ENCODE results near the gene SMIM1. TPM values are rescaled to one million over a fixed set of nuclear protein-coding genes. Genes with fewer than 3 reads are reported as not detected.

Gene SMIM1
- total and polyA plus RNA-seq, 9 of the 15 experiments (the other 6 are each of a cell fraction or from before 2014, with no cell fraction given) = 2.3 to 125 (median 24.3) TPM

- TF ChIP-seq LEF1 (IDR thresholded peaks at IDR 0.05) = peak; percentile 52; the same call in 1 of the 2 replicates
- TF ChIP-seq ZNF316 (IDR thresholded peaks at IDR 0.05) = peak; percentile 63
- TF ChIP-seq TFE3 (CRISPR knock-in tag; IDR thresholded peaks at IDR 0.05) = peak; percentile 73
These were observed 24.1 kb upstream of the SMIM1 start (continued) for GRCh38 chr1:3748316-3748900.

GRCh38 chr1:3749512-3749911 lies 23.0 kb upstream of the SMIM1 start:
- DNase-seq (ENCODE audit: extremely low read depth in 1 of 4, low spot score in 3 of 4) = no peak
- no peak for FAIRE-seq
- Histone ChIP-seq H2AFZ (ENCODE audit: low read depth, low read length) (0 out of 2 replicates have a peak overlapping the region, but pooled peaks have one; percentile 13), H3K4me2 (ENCODE audit: insufficient read depth, low read length) (no peak overlapping the region), H3K9me3 (replicated peaks; ENCODE audit: control insufficient read depth, insufficient read depth, low read depth, low read length) (no peaks in the 10 kb centered on the region), H3K79me2 (ENCODE audit: control insufficient read depth, insufficient read depth, low read length) (peaks cover 28% of the 10 kb centered on the region), H4K20me1 (replicated peaks; ENCODE audit: control insufficient read depth, insufficient read depth, low read length) (peaks cover 12% of the 10 kb centered on the region; the same call in 1 of the 2 replicates), H3K9me1 (ENCODE audit: control insufficient read depth, insufficient read depth, low read length) (peaks cover 8% of the 10 kb centered on the region), H3K27me3 (ENCODE audit: control insufficient read depth in 2 of 2, insufficient read depth in 2 of 2, low read length in 2 of 2) (no peaks in the 10 kb centered on the region; a peak in 1 of 5 replicates), H3K4me1 (replicated peaks in 1 of 2; ENCODE audit: control insufficient read depth in 2 of 2, insufficient read depth in 2 of 2, low read length in 2 of 2) (peaks cover 34 to 47% of the 10 kb centered on the region in 2 experiments), H3K27ac (ENCODE audit: extremely low read depth, low read depth, low read length) (no peak overlapping the region), H3K9ac (ENCODE audit: insufficient read depth in 1 of 2, low read depth in 2 of 2, low read length in 2 of 2) (no peak overlapping the region), H3K4me3 (no peak overlapping the region), H3K36me3 (ENCODE audit: control insufficient read depth, insufficient read depth, low read length) (peaks cover 12% of the 10 kb centered on the region; the same call in 2 of the 3 replicates)
- CTCF ChIA-PET (ENCODE audit: low intra/inter-chr PET ratio) = no interaction called here
- TF ChIP-seq, protein P1, sequence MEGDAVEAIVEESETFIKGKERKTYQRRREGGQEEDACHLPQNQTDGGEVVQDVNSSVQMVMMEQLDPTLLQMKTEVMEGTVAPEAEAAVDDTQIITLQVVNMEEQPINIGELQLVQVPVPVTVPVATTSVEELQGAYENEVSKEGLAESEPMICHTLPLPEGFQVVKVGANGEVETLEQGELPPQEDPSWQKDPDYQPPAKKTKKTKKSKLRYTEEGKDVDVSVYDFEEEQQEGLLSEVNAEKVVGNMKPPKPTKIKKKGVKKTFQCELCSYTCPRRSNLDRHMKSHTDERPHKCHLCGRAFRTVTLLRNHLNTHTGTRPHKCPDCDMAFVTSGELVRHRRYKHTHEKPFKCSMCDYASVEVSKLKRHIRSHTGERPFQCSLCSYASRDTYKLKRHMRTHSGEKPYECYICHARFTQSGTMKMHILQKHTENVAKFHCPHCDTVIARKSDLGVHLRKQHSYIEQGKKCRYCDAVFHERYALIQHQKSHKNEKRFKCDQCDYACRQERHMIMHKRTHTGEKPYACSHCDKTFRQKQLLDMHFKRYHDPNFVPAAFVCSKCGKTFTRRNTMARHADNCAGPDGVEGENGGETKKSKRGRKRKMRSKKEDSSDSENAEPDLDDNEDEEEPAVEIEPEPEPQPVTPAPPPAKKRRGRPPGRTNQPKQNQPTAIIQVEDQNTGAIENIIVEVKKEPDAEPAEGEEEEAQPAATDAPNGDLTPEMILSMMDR (IDR thresholded peaks at IDR 0.05 in 2 of 3, conservative IDR thresholded peaks at IDR 0.05 in 1 of 3; ENCODE audit: insufficient read depth in 2 of 3, low read depth in 1 of 3, low read length in 3 of 3) = no peak
- TF ChIP-seq NR4A1 (CRISPR knock-in tag; IDR thresholded peaks at IDR 0.05) = no peak
- TF ChIP-seq NR4A1 (tag; IDR thresholded peaks at IDR 0.05) = no peak
- no peak for TF ChIP-seq GTF2B (IDR thresholded peaks at IDR 0.05; ENCODE audit: extremely low read depth, insufficient read length)
- no peak for TF ChIP-seq ETV6 (IDR thresholded peaks at IDR 0.05; ENCODE audit: borderline replicate concordance in 1 of 2, low read depth in 2 of 2, low read length in 1 of 2)
- TF ChIP-seq ETV6 (CRISPR knock-in tag; IDR thresholded peaks at IDR 0.05; ENCODE audit: borderline replicate concordance) = no peak
- no peak for TF ChIP-seq EP300 (IDR thresholded peaks at IDR 0.05; ENCODE audit: low read length)
- TF ChIP-seq ASH1L (IDR thresholded peaks at IDR 0.05; ENCODE audit: borderline replicate concordance, low read depth, partially characterized antibody) = no peak
- TF ChIP-seq ZFP30 (CRISPR knock-in tag; IDR thresholded peaks at IDR 0.05; ENCODE audit: borderline replicate concordance) = no peak
- in situ Hi-C loops (cut with MboI) (no loop called here), intact Hi-C loops (cut with micrococcal nuclease) (no loop called here)
- no TSS peak for BruUV-seq (replicated peaks)
- POLR2A ChIA-PET = interaction anchor here (0.9 to 1.5 kb wide), 2 partner anchors 10 to 18 kb away, joined by 4 to 6 read pairs; no protein-coding TSS in a partner anchor
- no peak for ATAC-seq
- 19% methylated on average over 5 of the region's 5 CpGs for WGBS (ENCODE audit: insufficient coverage, low coverage, missing lambda C conversion rate)
